Measurements from ENCODE around the gene PRDM16.

Gene PRDM16

GRCh38 chr1:3124246-3124645 lies 55.2 kb downstream of the PRDM16 start:
- DNase-seq (ENCODE audit: low spot score) = no peak

- DNase-seq (ENCODE audit: low spot score) = no peak
Observed at GRCh38 chr1:3125078-3125477, 56.1 kb downstream of the PRDM16 start.

DNA sequence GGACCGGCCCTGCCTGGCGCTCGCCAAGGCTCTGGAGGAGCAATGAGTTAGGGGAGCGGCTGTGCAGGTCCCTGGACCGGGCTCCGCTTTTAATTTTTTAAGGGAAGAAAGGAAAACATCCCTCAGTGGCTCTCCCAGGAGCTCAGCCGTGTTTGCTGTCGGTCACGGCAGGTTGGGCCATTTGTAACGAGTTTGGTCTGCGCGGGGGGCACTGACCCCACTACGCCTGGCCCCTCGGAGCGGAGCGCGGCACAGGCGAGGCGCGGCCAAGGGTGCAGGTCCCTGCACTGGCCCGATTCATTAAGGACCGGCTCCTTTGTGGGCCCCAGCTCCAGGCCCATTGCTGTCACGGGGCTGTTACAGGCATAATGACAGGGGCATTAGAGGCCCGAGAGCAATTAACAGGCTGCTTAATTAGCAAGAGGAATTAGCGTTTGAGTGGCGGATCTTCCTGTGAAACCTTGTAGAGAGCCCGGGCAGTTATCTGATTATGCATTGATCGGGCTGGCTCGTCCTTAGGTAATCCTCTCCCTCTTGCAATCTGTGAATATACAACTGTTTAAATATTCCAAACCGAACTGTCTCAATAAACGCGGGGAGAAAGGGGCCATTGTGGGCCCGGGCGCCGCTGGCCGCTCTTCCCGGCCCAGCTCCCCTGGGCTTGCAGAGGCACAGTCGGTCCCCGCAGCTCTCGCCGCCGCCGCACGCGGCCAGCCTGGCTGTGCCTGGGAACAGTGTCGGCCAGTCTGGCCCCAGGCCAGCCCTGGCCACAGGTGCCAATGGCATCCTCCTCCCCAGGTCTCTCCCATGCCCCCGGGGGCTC lies 56.8 kb downstream of the PRDM16 start:
- DNase-seq (ENCODE audit: low spot score) = no peak

DNA sequence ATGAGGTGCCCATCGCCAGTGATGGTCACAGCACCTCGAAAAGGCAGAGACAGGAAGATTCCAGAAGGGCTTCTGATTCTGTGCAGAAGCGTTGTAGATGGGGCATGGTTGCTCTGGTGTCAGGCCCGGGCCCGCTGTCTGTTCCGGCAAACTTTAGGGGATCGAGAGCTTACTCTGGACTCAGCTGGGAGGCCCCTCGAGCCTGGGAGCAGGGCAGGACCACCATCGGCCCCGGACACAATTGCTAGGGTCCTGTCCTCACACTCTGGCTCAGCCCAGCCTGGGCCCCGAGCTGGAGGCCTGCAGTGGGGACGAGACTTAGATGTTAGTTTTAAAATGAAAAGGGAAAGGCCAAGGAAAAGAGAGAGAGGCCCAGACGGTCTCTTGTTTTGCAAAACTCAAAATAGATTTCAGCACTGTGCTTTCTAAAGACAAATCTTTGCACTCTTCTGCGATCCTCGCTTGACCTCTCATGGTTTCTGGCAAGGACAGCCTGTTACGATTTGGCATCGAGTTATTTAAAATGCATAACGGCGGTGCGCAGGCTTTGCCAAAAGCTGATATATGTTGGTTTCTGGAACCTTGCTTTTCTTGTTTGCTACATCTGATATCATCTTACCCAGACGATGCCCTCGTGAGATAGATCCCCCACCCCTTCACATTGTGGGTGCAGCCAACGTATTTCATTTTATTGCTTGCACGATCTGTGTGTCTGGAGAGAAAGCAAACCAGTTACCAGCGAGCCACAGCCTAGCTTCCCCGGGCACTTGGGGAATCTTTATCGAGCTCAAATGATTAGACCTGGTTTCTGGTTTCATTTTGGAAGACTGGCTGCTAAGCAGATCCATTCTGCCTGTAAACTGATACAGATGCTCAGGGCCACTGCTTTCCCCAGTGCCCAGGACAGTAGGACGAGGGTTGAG lies 58.0 kb downstream of the PRDM16 start:
- no peak for DNase-seq (ENCODE audit: low spot score)

GRCh38 chr1:3127738-3128137 lies 58.7 kb downstream of the PRDM16 start:
- no peak for DNase-seq (ENCODE audit: low spot score)

- DNase-seq (ENCODE audit: low spot score) = no peak
Observed at GRCh38 chr1:3128431-3129132, 59.6 kb downstream of the PRDM16 start.

DNA sequence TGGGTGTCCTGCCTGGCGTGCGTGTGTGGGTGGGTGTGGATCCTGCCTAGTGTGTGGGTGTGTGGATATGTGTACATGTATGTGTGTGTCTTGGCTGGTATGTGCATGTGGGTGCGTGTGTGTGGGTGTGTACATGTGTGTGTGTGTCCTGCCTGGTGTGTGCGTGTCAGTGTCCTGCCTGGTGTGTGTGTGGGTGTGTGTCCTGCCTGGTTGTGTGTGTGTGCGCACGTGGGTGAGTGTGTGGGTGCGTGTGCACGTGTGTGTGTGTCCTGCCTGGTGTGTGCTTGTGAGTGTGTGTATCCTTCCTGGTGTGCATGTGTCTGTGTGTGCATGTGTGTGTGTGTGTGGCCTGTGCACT lies 60.1 kb downstream of the PRDM16 start:
- no peak for DNase-seq (ENCODE audit: low spot score)

DNA sequence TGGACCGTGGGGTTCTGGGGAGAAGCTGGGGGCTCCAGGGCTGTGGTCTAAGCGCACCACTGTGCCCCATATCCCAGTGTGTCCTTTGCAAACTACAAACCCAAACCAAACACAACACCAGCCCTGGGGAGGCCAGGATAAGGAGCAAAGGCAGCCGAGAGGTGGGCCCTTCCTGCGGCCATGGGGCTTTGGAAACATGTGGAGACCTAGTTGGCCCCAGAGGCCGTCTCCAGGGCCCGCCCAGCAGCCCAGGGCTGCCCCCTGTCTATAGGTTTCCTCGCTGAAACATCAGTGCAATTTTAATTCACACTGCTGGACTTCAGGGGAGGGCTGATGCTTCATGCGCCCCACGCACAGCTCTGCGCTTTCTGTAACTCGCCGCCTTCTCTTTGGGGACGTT lies 61.3 kb downstream of the PRDM16 start:
- DNase-seq (ENCODE audit: low spot score) = no peak

- no peak for DNase-seq (ENCODE audit: low spot score)
Observed at GRCh38 chr1:3132660-3133059, 63.7 kb downstream of the PRDM16 start.

DNA sequence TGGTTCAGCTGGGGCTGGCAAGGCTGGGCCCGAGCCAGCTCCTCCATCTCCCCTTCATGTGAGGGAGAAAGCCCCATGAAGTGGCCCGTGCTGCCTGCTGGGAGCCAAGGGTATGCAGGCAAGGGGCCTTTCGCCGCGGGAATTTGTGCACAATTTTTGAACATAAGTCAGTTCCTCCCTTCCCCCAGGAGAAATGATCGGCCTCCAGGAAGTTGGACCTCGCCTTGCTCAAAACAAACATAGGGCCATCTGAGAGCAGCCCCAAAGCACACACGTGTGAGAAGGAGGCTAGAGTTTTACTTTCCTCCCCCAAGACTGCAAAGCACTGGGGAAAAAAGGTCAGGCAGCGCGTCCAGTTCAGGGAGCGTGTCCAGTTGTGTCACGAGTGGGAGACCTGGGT lies 64.7 kb downstream of the PRDM16 start:
- DNase-seq (ENCODE audit: low spot score) = no peak

DNA sequence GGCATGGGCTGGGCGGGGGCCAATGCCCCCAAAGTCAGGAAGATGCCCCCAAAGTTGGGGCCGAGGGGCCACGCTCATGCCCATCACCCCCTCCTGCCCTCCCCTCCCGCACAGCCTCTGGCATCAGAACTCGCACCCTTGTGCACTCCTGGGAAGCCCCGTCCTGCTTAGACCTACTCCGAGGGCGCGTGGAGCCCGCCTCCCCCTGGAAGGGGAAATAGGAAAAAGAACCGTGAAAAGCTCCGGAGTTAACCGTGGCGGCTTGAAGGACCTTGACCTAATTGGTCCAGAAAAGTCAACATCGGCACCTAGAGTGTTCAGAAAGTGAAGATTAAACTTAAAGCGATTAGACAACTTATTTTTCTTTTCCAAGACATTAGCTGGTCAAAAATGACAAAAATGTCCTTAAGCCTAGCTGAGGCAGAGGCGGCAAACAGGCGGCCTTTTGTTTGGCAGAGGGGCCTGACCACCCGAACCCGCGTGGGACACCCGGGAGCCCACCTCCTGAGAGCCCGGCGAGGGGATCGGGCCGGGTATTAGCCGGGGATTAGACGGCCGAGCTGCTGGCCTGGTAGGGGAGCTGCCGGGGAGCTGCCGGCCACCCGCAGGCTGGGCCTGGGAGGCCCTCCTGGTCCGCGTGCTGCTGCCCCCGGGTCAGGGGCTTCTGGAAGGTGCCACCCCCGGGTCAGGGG lies 65.5 kb downstream of the PRDM16 start:
- no peak for DNase-seq (ENCODE audit: low spot score)

DNA sequence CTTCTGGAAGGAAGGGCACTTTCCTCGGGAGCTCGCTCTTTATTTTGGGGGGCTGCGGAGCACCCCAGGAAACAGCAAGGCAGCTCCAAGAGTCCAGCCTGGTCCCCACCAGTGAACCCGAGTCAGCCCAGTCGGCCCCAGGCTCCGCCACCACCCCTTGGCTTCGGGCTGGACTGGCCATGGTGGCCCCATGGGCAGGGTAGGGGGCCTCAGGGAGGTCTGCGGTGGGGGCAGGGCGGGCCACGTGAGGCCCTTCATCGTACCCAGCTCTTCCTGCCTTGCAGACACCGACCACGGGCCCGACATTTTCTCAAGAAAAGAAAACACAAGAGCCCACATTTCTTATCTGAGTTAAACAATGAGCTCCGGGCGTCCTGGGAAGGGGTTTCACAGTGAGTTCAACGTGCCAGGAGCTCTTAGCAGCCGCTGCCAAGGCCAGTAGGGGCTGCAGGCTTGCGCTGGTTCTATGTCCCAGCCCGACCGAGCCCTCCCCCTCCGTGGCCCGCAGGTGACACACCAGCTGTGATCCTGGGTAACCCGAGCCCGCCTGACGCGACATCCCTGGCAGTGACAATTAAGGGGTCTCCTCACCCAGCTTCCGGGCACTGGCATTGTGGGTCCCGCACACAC lies 66.2 kb downstream of the PRDM16 start:
- DNase-seq (ENCODE audit: low spot score) = no peak

DNA sequence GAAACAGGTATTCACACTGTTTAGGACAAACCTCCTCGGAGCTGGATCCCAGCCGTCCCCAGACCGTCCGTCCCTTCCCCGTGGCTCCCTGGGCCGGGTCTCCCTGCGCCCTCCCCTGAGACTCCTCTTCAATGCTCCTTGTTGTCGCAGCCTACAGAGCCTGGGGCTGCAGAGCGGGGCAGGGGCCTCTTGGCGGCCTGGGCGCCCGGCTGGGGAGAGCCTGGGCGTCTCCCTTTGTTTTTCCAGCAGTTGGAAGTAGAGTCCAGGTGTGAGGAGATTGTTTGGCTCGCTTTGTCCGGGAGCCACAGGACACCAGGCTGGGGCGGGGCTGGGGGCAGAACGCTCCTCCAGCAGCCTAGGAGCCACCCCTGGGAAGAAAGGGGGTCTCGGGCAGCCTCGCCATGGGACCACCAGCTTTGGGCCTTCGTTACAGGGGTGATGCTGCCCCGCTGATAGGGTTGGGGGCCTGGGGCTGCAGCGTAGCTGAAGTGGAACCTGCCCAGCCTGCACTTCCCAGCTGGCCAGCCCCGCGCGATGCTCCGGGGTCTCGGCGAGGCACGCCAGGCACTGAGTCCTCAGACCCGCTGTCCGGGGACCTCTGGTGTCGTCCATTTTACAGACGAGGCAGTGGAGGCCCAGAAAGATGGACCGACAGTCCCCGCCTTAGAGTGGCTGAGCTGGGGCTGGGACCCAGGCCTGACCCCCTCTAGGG lies 66.9 kb downstream of the PRDM16 start:
- no peak for DNase-seq (ENCODE audit: low spot score)

DNA sequence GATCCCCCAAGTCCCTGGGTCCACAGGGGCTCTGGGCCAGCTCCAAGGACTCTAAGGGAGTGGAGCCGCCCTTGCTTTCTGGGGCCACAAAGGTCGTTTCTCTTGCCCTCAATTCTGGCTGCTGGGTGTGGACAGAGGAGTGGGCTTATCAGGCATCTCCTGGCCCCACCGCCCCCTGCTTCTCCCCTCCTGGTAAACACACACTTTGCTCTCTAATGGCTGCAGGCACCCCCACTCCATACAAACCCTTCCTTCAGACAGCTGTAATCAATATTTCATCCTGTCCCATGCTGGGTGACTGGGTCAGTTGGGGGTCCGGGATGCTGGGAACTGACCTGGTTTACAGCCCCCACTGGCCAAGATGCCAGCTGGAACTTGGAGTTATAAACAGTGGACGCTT lies 67.5 kb downstream of the PRDM16 start:
- no peak for DNase-seq (ENCODE audit: low spot score)

DNA sequence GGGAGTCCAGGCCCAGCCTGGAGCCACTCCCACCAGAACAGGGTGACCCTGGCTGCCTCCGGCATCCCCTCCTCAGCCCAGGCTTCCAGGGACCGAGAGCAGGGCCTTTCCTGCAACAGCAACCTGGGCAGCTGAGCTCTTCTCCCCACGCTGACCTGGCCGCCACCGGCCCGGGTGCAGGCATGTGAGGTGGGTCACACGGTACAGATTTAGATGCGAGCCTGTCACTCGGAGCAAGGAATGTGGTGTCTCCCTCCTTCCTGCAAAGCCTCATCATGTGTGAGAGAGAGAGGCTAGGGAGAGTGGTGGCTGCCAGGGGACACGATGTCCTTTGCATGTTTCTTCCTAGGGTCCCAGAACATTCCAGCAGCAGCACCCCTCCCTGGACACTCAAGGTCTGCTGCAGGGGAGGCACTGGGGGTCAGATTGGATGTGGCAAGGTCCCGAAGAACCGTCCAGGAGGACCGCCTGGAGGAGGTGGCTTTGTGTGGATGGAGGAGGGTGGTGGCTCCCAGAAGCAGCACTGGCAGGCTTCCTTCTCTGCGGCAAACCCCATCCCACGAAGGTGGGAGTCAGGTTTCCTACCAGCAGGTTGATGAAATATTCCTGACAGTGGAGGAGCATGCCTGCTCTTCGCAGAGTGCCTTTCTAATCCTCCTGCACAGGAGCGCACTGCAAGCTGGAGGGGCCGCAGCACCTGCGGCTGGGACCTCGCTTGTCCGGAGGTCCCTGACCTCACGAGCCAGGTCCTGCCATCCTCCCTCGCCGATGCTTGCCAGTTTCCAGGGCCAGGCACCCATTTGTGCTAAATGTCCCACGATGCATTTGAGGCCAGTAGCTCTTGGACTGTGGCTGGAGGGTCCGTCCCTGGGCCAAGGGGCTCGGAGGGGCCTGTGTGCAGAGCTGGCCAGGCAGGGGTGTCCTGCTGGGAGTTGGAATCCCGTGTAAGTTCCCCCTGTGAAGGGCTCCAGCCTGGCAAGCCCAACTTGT lies 68.4 kb downstream of the PRDM16 start:
- DNase-seq (ENCODE audit: low spot score) = no peak

GRCh38 chr1:3138623-3139151 lies 69.7 kb downstream of the PRDM16 start:
- DNase-seq (ENCODE audit: low spot score) = no peak

DNA sequence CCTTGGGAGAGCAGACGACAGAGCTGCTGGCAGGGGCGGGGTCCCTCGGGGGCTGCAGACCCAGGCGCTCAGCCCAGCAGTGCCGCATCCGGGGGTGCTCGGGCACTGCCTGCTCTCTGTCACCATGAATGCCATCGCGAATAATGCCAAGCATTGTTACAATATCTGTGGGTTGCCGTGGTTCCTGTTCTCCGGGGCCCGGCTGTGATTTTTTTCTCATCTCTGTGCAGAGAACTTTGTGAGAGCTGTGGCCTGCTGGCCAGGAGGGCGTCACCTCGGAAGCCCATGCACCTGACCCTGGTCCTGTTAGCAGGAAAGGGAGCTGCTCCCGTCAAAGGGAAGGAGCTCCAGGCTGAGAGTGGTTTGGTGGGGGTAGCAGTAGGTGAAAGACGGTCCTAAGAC lies 70.4 kb downstream of the PRDM16 start:
- peak; percentile 15 for DNase-seq (ENCODE audit: low spot score)

- DNase-seq (ENCODE audit: low spot score) = no peak
Observed at GRCh38 chr1:3139871-3140361, 70.9 kb downstream of the PRDM16 start.

DNA sequence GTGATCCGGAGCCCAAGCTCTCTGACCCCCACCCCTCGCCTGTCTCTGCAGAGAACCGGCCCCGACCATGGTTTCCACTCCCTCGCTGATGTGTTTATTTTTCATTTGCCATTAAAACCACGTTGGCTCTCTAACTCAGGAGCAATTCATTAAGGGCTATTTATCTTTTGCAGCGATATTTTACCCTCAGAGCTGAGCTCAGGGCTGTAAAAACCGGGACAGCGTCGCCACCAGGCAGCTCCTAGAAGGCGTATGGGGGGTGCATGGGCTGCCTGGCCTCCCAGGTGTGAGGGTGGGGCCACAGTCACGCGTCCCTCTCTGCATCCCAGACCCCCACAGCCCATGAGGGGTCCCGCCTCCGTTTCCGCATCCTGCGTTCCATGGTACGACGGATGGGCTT lies 71.4 kb downstream of the PRDM16 start:
- DNase-seq (ENCODE audit: low spot score) = no peak
